ENCODE results near the gene C11orf71. TPM values are rescaled to one million over a fixed set of nuclear protein-coding genes. Genes with fewer than 3 reads are reported as not detected.

The C11orf71 gene
- total RNA-seq, 1 experiment from 2014 or later = 9.5 TPM

GRCh38 chr11:114397349-114397982 is 2.8 kb downstream of the C11orf71 start:
- intact Hi-C loops (cut with micrococcal nuclease; ENCODE audit: unreplicated experiment) = no loop called here
- Histone ChIP-seq H3K36me3 (ENCODE audit: control insufficient read depth, insufficient read depth, low read length) (0 out of 2 replicates have a peak, but pooled peaks cover 2% of the 10 kb centered on the region), H3K9me3 (no peaks in the 10 kb centered on the region), H3K27me3 (replicated peaks; ENCODE audit: control insufficient read depth, insufficient read depth, low read length) (no peaks in the 10 kb centered on the region), H3K4me1 (peaks cover 19% of the 10 kb centered on the region), H3K4me3 (ENCODE audit: low read depth, low read length) (no peak overlapping the region)
- Mint-ChIP-seq H3K27me3 (ENCODE audit: insufficient read depth, unreplicated experiment) (no peaks in the 10 kb centered on the region), H3K4me1 (ENCODE audit: low read depth, unreplicated experiment) (peaks cover 37% of the 10 kb centered on the region), H3K36me3 (ENCODE audit: insufficient read depth, unreplicated experiment) (peaks cover 18% of the 10 kb centered on the region), H3K9me3 (ENCODE audit: unreplicated experiment) (no peaks in the 10 kb centered on the region), H3K4me3 (ENCODE audit: unreplicated experiment) (no peak overlapping the region), H3K27ac (ENCODE audit: unreplicated experiment) (no peak overlapping the region)
- ChIA-PET CTCF (no interaction called here), POLR2A (no interaction called here)
- no TSS peak for BruUV-seq (replicated peaks)
- TF ChIP-seq, protein P1, sequence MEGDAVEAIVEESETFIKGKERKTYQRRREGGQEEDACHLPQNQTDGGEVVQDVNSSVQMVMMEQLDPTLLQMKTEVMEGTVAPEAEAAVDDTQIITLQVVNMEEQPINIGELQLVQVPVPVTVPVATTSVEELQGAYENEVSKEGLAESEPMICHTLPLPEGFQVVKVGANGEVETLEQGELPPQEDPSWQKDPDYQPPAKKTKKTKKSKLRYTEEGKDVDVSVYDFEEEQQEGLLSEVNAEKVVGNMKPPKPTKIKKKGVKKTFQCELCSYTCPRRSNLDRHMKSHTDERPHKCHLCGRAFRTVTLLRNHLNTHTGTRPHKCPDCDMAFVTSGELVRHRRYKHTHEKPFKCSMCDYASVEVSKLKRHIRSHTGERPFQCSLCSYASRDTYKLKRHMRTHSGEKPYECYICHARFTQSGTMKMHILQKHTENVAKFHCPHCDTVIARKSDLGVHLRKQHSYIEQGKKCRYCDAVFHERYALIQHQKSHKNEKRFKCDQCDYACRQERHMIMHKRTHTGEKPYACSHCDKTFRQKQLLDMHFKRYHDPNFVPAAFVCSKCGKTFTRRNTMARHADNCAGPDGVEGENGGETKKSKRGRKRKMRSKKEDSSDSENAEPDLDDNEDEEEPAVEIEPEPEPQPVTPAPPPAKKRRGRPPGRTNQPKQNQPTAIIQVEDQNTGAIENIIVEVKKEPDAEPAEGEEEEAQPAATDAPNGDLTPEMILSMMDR (IDR thresholded peaks at IDR 0.05; ENCODE audit: insufficient read depth in 1 of 2, low read depth in 1 of 2, low read length in 1 of 2, severe bottlenecking in 1 of 2, unreplicated experiment in 1 of 2) = no peak
- DNase-seq = no peak

GRCh38 chr11:114396916-114397315 is 3.4 kb downstream of the C11orf71 start:
- POLR2A ChIA-PET = no interaction called here

DNA sequence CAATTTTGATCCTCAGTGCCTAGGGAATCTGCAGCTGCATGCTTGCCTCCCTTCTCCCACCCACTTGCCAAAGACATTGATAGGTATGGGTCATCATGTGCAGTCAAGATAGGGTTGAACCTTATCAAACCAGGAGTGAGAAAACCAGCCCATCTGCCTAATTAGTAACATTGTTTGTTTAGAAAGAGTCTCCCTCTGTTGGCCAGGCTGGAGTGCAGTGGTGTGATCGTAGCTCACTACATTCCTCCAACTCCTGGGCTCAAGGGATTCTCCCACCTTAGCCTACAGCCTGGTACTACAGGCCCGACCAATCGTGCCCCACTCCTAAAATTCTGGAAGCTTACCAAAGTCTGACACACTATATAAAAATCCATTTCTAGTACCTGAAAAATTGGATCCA is 4.6 kb downstream of the C11orf71 start:
- H3K4me3 Mint-ChIP-seq (ENCODE audit: unreplicated experiment) = no peak overlapping the region
- DNase-seq = peak in 1 of 2 experiments; percentile 32
- H3K27ac Mint-ChIP-seq (ENCODE audit: unreplicated experiment) = no peak overlapping the region
- H3K9me3 Mint-ChIP-seq (ENCODE audit: unreplicated experiment) = no peaks in the 10 kb centered on the region
- ChIA-PET POLR2A (interaction anchor here (0.6 kb wide), 1 partner anchor 9 kb away, joined by 7 read pairs; no protein-coding TSS in a partner anchor), CTCF (interaction anchor here (0.9 to 1.4 kb wide), 2 partner anchors 47 to 55 kb away, joined by 4 to 5 read pairs; no protein-coding TSS in a partner anchor)
- peaks cover 11% of the 10 kb centered on the region for H3K36me3 Mint-ChIP-seq (ENCODE audit: insufficient read depth, unreplicated experiment)
- H3K27me3 ChIP-seq (replicated peaks; ENCODE audit: control insufficient read depth, insufficient read depth, low read length) = no peaks in the 10 kb centered on the region
- no peaks in the 10 kb centered on the region for H3K27me3 Mint-ChIP-seq (ENCODE audit: insufficient read depth, unreplicated experiment)
- BruUV-seq (replicated peaks) = no TSS peak
- TF ChIP-seq, protein P1 (IDR thresholded peaks at IDR 0.05; ENCODE audit: insufficient read depth in 1 of 2, low read depth in 1 of 2, low read length in 1 of 2, severe bottlenecking in 1 of 2, unreplicated experiment in 1 of 2) = peak; percentile 33 to 62
- 0 out of 2 replicates have a peak, but pooled peaks cover 2% of the 10 kb centered on the region for H3K36me3 ChIP-seq (ENCODE audit: control insufficient read depth, insufficient read depth, low read length)
- intact Hi-C loops (cut with micrococcal nuclease; ENCODE audit: unreplicated experiment) = loop anchor here (1.0 kb wide), 1 partner anchor 115 kb away; no protein-coding TSS in a partner anchor
- no peak overlapping the region for H3K4me3 ChIP-seq (ENCODE audit: low read depth, low read length)
- peaks cover 11% of the 10 kb centered on the region; the same call in 1 of the 2 replicates for H3K4me1 ChIP-seq
- no peaks in the 10 kb centered on the region for H3K9me3 ChIP-seq
- H3K4me1 Mint-ChIP-seq (ENCODE audit: low read depth, unreplicated experiment) = peaks cover 32% of the 10 kb centered on the region

More at GRCh38 chr11:114396916-114397315, 3.4 kb downstream of the C11orf71 start:
- Histone ChIP-seq H3K9me3 (no peaks in the 10 kb centered on the region), H3K4me1 (peaks cover 18% of the 10 kb centered on the region), H3K27me3 (replicated peaks; ENCODE audit: control insufficient read depth, insufficient read depth, low read length) (no peaks in the 10 kb centered on the region), H3K4me3 (ENCODE audit: low read depth, low read length) (no peak overlapping the region), H3K36me3 (ENCODE audit: control insufficient read depth, insufficient read depth, low read length) (0 out of 2 replicates have a peak, but pooled peaks cover 2% of the 10 kb centered on the region)
- Mint-ChIP-seq H3K27ac (ENCODE audit: unreplicated experiment) (no peak overlapping the region), H3K9me3 (ENCODE audit: unreplicated experiment) (no peaks in the 10 kb centered on the region), H3K4me1 (ENCODE audit: low read depth, unreplicated experiment) (peaks cover 34% of the 10 kb centered on the region), H3K27me3 (ENCODE audit: insufficient read depth, unreplicated experiment) (no peaks in the 10 kb centered on the region), H3K36me3 (ENCODE audit: insufficient read depth, unreplicated experiment) (peaks cover 14% of the 10 kb centered on the region), H3K4me3 (ENCODE audit: unreplicated experiment) (no peak overlapping the region)
- DNase-seq = no peak
- CTCF ChIA-PET = no interaction called here
- TF ChIP-seq, protein P1 (IDR thresholded peaks at IDR 0.05; ENCODE audit: insufficient read depth in 1 of 2, low read depth in 1 of 2, low read length in 1 of 2, severe bottlenecking in 1 of 2, unreplicated experiment in 1 of 2) = no peak
- no TSS peak for BruUV-seq (replicated peaks)
- intact Hi-C loops (cut with micrococcal nuclease; ENCODE audit: unreplicated experiment) = no loop called here
